ENCODE data around the gene SMTN. TPM values are rescaled to one million over a fixed set of nuclear protein-coding genes. Genes with fewer than 3 reads are reported as not detected.

The SMTN gene
- total RNA-seq, 2 experiments from 2014 or later = 39.9 to 45.8 TPM

DNA sequence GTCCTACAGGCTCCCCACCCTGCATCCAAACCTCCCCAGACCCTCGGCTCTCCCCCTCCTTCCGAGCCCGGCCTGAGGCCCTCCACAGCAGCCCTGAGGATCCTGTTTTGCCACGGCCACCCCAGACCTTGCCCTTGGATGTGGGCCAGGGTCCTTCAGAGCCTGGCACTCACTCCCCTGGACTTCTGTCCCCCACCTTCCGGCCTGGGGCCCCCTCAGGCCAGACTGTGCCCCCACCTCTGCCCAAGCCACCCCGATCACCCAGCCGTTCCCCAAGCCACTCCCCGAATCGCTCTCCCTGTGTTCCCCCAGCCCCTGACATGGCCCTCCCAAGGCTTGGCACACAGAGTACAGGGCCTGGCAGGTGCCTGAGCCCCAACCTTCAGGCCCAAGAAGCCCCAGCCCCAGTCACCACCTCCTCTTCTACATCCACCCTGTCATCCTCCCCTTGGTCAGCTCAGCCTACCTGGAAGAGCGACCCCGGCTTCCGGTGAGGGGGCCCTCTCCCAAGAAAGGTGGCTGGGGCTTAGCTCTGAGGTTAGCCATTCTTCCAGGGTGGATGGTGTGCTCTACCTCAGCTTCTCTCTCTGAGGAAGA is 44.5 kb downstream of the SMTN start:
- Mint-ChIP-seq H3K4me1 (no peaks in the 10 kb centered on the region), H3K9me3 (no peaks in the 10 kb centered on the region), H3K27me3 (no peaks in the 10 kb centered on the region), H3K4me3 (no peak overlapping the region), H3K27ac (no peak overlapping the region), H3K36me3 (no peaks in the 10 kb centered on the region)
- ATAC-seq (ENCODE audit: low read depth) (no peak), DNase-seq (no peak)
- POLR2A ChIA-PET = no interaction called here

DNA sequence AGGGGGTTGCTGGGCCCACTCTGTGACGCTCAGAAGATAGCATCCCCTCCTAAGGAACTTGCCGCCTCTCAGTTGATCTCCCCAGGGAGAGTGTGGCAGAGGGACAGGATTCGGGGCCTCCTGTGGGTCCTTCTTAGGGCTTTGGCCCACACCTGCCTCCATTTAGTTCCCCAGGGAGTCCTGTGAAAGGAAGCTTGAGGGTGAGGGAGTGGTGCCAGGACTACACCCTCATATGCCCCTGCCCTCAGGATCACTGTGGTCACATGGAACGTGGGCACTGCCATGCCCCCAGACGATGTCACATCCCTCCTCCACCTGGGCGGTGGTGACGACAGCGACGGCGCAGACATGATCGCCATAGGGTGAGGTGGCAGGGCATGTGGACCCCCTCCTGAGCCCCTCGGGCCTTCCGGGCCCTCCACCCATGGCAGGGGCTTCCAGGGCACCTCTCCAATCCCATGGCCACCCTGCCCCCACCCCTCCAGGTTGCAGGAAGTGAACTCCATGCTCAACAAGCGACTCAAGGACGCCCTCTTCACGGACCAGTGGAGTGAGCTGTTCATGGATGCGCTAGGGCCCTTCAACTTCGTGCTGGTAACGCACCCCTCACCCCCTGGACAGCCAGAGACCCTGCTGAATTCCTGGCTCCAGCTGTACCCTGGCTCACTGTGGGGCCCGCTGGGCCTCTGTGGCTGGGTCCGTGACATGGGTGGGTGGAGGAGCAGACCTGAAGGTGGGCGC is 45.2 kb downstream of the SMTN start:
- POLR2A ChIA-PET = no interaction called here
- H3K9me3 Mint-ChIP-seq = no peaks in the 10 kb centered on the region
- no peaks in the 10 kb centered on the region for H3K27me3 Mint-ChIP-seq
- no peaks in the 10 kb centered on the region for H3K4me1 Mint-ChIP-seq
- no peak for ATAC-seq (ENCODE audit: low read depth)
- no peak overlapping the region for H3K27ac Mint-ChIP-seq
- no peak for DNase-seq
- no peak overlapping the region for H3K4me3 Mint-ChIP-seq
- H3K36me3 Mint-ChIP-seq = no peaks in the 10 kb centered on the region

DNA sequence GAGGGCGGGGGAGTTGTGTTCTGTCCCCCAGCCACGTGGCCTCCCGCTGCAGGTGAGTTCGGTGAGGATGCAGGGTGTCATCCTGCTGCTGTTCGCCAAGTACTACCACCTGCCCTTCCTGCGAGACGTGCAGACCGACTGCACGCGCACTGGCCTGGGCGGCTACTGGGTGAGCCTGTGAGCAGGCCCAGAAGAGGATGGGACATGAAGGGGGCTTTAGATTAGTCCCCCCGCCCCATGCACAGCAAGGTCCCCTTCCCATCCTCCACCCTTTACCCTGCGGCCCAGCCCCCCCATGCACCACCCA is 45.7 kb downstream of the SMTN start:
- POLR2A ChIA-PET = no interaction called here
- H3K36me3 Mint-ChIP-seq = no peaks in the 10 kb centered on the region
- no peaks in the 10 kb centered on the region for H3K4me1 Mint-ChIP-seq
- H3K4me3 Mint-ChIP-seq = no peak overlapping the region
- H3K27me3 Mint-ChIP-seq = no peaks in the 10 kb centered on the region
- no peak for DNase-seq
- H3K9me3 Mint-ChIP-seq = no peaks in the 10 kb centered on the region
- no peak overlapping the region for H3K27ac Mint-ChIP-seq
- ATAC-seq (ENCODE audit: low read depth) = no peak

DNA sequence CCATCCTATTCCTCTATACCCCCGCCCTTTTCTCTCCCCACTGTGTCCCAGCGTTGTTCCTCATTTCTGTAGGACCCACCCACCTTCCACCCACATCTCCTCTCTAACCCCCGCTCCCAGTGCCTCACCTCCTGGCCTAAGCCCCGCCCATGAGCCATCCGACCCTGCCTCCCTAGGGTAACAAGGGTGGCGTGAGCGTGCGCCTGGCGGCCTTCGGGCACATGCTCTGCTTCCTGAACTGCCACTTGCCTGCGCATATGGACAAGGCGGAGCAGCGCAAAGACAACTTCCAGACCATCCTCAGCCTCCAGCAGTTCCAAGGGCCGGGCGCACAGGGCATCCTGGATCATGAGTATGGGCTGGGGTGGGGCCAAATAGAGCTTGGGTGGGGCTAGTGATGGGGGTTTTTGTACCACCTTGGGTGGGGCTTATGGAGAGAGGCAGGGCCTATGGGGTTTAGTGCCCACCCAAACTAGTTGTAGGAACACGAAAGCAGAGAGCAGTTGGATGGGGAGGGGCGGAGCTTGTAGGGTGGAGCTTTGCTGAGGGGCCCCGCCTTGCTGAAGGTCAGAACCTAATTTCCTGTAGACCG is 46.2 kb downstream of the SMTN start:
- Mint-ChIP-seq H3K36me3 (no peaks in the 10 kb centered on the region), H3K4me1 (no peaks in the 10 kb centered on the region), H3K9me3 (no peaks in the 10 kb centered on the region), H3K4me3 (no peak overlapping the region), H3K27me3 (no peaks in the 10 kb centered on the region), H3K27ac (no peak overlapping the region)
- no peak for ATAC-seq (ENCODE audit: low read depth)
- DNase-seq = no peak
- POLR2A ChIA-PET = no interaction called here

GRCh38 chr22:31128156-31128555 is 47.0 kb downstream of the SMTN start:
- ATAC-seq (ENCODE audit: low read depth) (no peak), DNase-seq (no peak)
- Mint-ChIP-seq H3K4me3 (no peak overlapping the region), H3K36me3 (no peaks in the 10 kb centered on the region), H3K27ac (no peak overlapping the region), H3K4me1 (no peaks in the 10 kb centered on the region), H3K9me3 (no peaks in the 10 kb centered on the region), H3K27me3 (no peaks in the 10 kb centered on the region)
- POLR2A ChIA-PET = no interaction called here

DNA sequence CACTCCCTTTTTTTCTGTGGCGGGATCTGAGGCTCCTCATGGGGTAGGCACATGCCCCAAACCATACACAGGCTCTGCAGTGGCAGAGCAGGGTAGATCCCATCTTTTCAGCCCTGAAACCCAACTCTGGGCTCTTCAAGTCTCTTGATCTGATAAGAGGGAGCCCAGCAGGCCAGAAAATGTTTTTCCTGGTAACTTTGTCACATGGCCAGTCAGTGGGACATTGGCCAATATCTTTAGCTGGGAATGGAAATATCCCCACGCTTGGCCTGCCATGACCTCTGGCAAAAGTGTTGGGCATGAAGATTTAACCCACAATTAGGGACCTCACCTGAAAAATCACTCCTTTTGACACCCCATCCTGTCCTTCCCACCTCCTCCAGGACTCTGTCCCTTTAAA is 49.8 kb downstream of the SMTN start:
- Mint-ChIP-seq H3K27ac (no peak overlapping the region), H3K4me3 (no peak overlapping the region), H3K27me3 (no peaks in the 10 kb centered on the region), H3K4me1 (no peaks in the 10 kb centered on the region), H3K36me3 (no peaks in the 10 kb centered on the region), H3K9me3 (no peaks in the 10 kb centered on the region)
- DNase-seq = no peak
- ATAC-seq (ENCODE audit: low read depth) = no peak
- POLR2A ChIA-PET = no interaction called here

DNA sequence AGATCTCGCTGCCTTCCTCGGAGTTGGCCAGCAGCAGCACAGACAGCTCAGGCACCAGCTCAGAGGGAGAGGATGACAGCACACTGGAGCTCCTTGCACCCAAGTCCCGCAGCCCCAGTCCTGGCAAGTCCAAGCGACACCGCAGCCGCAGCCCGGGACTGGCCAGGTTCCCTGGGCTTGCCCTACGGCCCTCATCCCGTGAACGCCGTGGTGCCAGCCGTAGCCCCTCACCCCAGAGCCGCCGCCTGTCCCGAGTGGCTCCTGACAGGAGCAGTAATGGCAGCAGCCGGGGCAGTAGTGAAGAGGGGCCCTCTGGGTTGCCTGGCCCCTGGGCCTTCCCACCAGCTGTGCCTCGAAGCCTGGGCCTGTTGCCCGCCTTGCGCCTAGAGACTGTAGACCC is 52.8 kb downstream of the SMTN start:
- Mint-ChIP-seq H3K27me3 (no peaks in the 10 kb centered on the region), H3K27ac (no peak overlapping the region), H3K36me3 (no peaks in the 10 kb centered on the region), H3K9me3 (no peaks in the 10 kb centered on the region), H3K4me3 (no peak overlapping the region), H3K4me1 (no peaks in the 10 kb centered on the region)
- no peak for DNase-seq
- POLR2A ChIA-PET = no interaction called here
- no peak for ATAC-seq (ENCODE audit: low read depth)

GRCh38 chr22:31134688-31135087 is 53.6 kb downstream of the SMTN start:
- POLR2A ChIA-PET = no interaction called here
- no peaks in the 10 kb centered on the region for H3K4me1 Mint-ChIP-seq
- DNase-seq (no peak), ATAC-seq (ENCODE audit: low read depth) (no peak)
- H3K36me3 Mint-ChIP-seq = no peaks in the 10 kb centered on the region
- H3K4me3 Mint-ChIP-seq = no peak overlapping the region
- H3K27ac Mint-ChIP-seq = no peak overlapping the region
- H3K9me3 Mint-ChIP-seq = no peaks in the 10 kb centered on the region
- no peaks in the 10 kb centered on the region for H3K27me3 Mint-ChIP-seq

GRCh38 chr22:31135706-31136105 is 54.6 kb downstream of the SMTN start:
- H3K27me3 Mint-ChIP-seq = no peaks in the 10 kb centered on the region
- POLR2A ChIA-PET = no interaction called here

DNA sequence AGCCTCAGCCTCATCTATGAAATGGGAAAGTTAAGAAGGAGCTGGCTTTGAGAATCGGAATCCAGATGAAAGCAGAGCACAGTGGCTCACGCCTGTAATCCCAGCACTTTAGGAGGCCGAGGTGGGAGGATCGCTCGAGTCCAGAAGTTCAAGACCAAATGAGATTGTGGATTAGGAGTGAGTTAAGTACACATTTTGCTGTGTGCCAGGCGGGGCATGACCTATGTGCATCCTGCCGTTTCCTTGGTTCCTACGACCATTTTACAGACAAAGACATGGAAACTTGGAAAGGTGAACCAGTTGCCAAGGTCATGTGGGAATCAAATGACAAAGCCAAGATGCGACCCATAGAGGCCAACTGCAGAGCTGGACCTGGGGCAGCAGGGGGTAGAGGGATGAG is 55.0 kb downstream of the SMTN start:
- POLR2A ChIA-PET = no interaction called here
- H3K4me3 Mint-ChIP-seq = no peak overlapping the region

More at GRCh38 chr22:31135706-31136105, 54.6 kb downstream of the SMTN start:
- DNase-seq = no peak
- H3K4me1 Mint-ChIP-seq = no peaks in the 10 kb centered on the region
- no peaks in the 10 kb centered on the region for H3K36me3 Mint-ChIP-seq
- no peak for ATAC-seq (ENCODE audit: low read depth)
- no peak overlapping the region for H3K4me3 Mint-ChIP-seq
- no peak overlapping the region for H3K27ac Mint-ChIP-seq
- H3K9me3 Mint-ChIP-seq = no peaks in the 10 kb centered on the region

GRCh38 chr22:31136711-31137110 is 55.6 kb downstream of the SMTN start:
- no peaks in the 10 kb centered on the region for H3K9me3 Mint-ChIP-seq
- no peaks in the 10 kb centered on the region for H3K4me1 Mint-ChIP-seq
- no peak overlapping the region for H3K27ac Mint-ChIP-seq
- no peaks in the 10 kb centered on the region for H3K27me3 Mint-ChIP-seq
- H3K4me3 Mint-ChIP-seq = no peak overlapping the region
- H3K36me3 Mint-ChIP-seq = no peaks in the 10 kb centered on the region
- POLR2A ChIA-PET = no interaction called here
- DNase-seq (no peak), ATAC-seq (ENCODE audit: low read depth) (no peak)

More for the DNA sequence above, 55.0 kb downstream of the SMTN start:
- no peak overlapping the region for H3K27ac Mint-ChIP-seq
- DNase-seq = no peak
- no peaks in the 10 kb centered on the region for H3K9me3 Mint-ChIP-seq
- H3K4me1 Mint-ChIP-seq = no peaks in the 10 kb centered on the region
- no peaks in the 10 kb centered on the region for H3K36me3 Mint-ChIP-seq
- ATAC-seq (ENCODE audit: low read depth) = no peak
- H3K27me3 Mint-ChIP-seq = no peaks in the 10 kb centered on the region

DNA sequence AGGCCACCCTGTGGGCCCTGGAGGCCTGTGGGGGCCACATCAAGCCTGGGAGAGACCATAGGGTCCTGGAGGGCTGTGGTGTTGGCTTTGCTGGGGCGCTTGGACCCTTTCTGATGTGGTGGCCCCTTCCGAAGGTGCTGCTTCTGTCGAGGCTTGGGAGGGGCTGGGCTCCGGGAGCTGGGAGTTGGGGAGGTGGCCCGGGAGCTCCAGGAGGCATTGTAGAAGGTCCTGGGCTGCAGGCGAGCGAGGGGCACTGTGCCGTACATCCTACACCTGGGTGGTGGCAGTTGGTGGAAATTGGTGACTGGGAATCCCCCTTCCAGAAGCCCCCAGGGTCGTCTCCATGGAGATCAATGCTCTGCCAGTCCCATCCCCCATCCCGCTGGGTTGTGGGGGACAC is 56.6 kb downstream of the SMTN start:
- Mint-ChIP-seq H3K4me1 (no peaks in the 10 kb centered on the region), H3K27me3 (no peaks in the 10 kb centered on the region), H3K9me3 (no peaks in the 10 kb centered on the region), H3K27ac (no peak overlapping the region), H3K36me3 (no peaks in the 10 kb centered on the region), H3K4me3 (no peak overlapping the region)
- DNase-seq = no peak
- no peak for ATAC-seq (ENCODE audit: low read depth)
- POLR2A ChIA-PET = no interaction called here

- no peak for DNase-seq
- H3K27ac Mint-ChIP-seq = no peak overlapping the region
- no peaks in the 10 kb centered on the region for H3K9me3 Mint-ChIP-seq
- POLR2A ChIA-PET = no interaction called here
- no peak overlapping the region for H3K4me3 Mint-ChIP-seq
- ATAC-seq (ENCODE audit: low read depth) = no peak
- no peaks in the 10 kb centered on the region for H3K4me1 Mint-ChIP-seq
- no peaks in the 10 kb centered on the region for H3K27me3 Mint-ChIP-seq
- no peaks in the 10 kb centered on the region for H3K36me3 Mint-ChIP-seq
These were observed 57.0 kb downstream of the SMTN start for GRCh38 chr22:31138126-31138525.

GRCh38 chr22:31139066-31139465 is 57.9 kb downstream of the SMTN start:
- no peak overlapping the region for H3K4me3 Mint-ChIP-seq
- H3K27ac Mint-ChIP-seq = no peak overlapping the region
- H3K36me3 Mint-ChIP-seq = no peaks in the 10 kb centered on the region
- ATAC-seq (ENCODE audit: low read depth) = no peak
- peaks cover 2% of the 10 kb centered on the region for H3K4me1 Mint-ChIP-seq
- H3K9me3 Mint-ChIP-seq = no peaks in the 10 kb centered on the region
- DNase-seq = no peak
- POLR2A ChIA-PET = no interaction called here
- no peaks in the 10 kb centered on the region for H3K27me3 Mint-ChIP-seq

Data from activated naive CD8-positive, alpha-beta T cell treated with anti-CD3 and anti-CD28 coated beads, Interleukin-2, amount 10 ng/mL, durations not matched to agents 7 days and 5 days (primary cell).